Neural progenitor cell (in vitro differentiated cells): ENCODE measurements around the gene EMP2. TPM values are rescaled to one million over a fixed set of nuclear protein-coding genes. Genes with fewer than 3 reads are reported as not detected.
A peak's percentile ranks its signal among the peaks of the same experiment; 100 is the strongest.

ENCODE experiments used
- DNase-seq: peaks from one replicate; pipeline ENCODE4 v3.0.0-alpha.2; 2016; ENCODE audit warnings: low spot score
- H2AFZ ChIP-seq: fragments of 200-600 bp; sonication (generic); replicated peaks from 2 replicates; pipeline ENCODE4 v1.6.1; 2016; ENCODE audit warnings: antibody characterized with exemption
- H3F3A ChIP-seq: fragments of 200-600 bp; sonication (generic); 2 replicates; pipeline ENCODE4 v1.6.1; 2016; ENCODE audit warnings: antibody characterized with exemption, low read depth
- H3K27ac ChIP-seq: fragments of 200-600 bp; sonication (generic); 2 replicates; pipeline ENCODE4 v1.5.1; 2016; ENCODE audit warnings: mild to moderate bottlenecking
- H3K27me3 ChIP-seq: fragments of 200-600 bp; sonication (generic); 2 replicates; pipeline ENCODE4 v1.6.1; 2016; ENCODE audit warnings: mild to moderate bottlenecking, moderate library complexity
- H3K36me3 ChIP-seq: fragments of 200-600 bp; sonication (generic); 2 replicates; pipeline ENCODE4 v1.5.1; 2016
- H3K4me1 ChIP-seq: fragments of 200-600 bp; sonication (generic); 2 replicates; pipeline ENCODE4 v1.6.1; 2016; ENCODE audit warnings: mixed run types
- H3K4me2 ChIP-seq: fragments of 200-600 bp; sonication (generic); 2 replicates; pipeline ENCODE4 v1.6.1; 2016
- H3K4me3 ChIP-seq: fragments of 200-600 bp; sonication (generic); 2 replicates; pipeline ENCODE4 v1.5.1; 2016
- H3K79me2 ChIP-seq: fragments of 200-600 bp; sonication (generic); 2 replicates; pipeline ENCODE4 v1.6.1; 2016; ENCODE audit warnings: low read depth
- H3K9ac ChIP-seq: fragments of 200-600 bp; sonication (generic); 2 replicates; pipeline ENCODE4 v1.6.1; 2016
- H3K9me3 ChIP-seq: fragments of 200-600 bp; sonication (generic); 2 replicates; pipeline ENCODE4 v1.5.1; 2016; ENCODE audit warnings: low read depth
- H4K20me1 ChIP-seq: fragments of 200-600 bp; sonication (generic); 2 replicates; pipeline ENCODE4 v1.6.1; 2016; ENCODE audit warnings: low read depth
- H3K27ac Mint-ChIP-seq: 3 replicates; pipeline ENCODE4 v1.8.0; 2021; ENCODE audit warnings: mixed read lengths
- H3K27me3 Mint-ChIP-seq: 2 replicates; pipeline ENCODE4 v1.8.0; 2022; ENCODE audit warnings: low read depth, mild to moderate bottlenecking, inconsistent platforms, moderate library complexity, mixed read lengths; ENCODE audit not compliant: insufficient read depth
- H3K36me3 Mint-ChIP-seq: 3 replicates; pipeline ENCODE4 v1.8.0; 2021; ENCODE audit warnings: mixed read lengths
- H3K4me1 Mint-ChIP-seq: 3 replicates; pipeline ENCODE4 v1.8.0; 2021; ENCODE audit warnings: mixed read lengths
- H3K4me3 Mint-ChIP-seq: 3 replicates; pipeline ENCODE4 v1.8.0; 2021; ENCODE audit warnings: mild to moderate bottlenecking, moderate library complexity, mixed read lengths
- H3K9me3 Mint-ChIP-seq: 3 replicates; pipeline ENCODE4 v1.8.0; 2020; ENCODE audit warnings: mixed read lengths
- CTCF ChIP-seq: fragments of 200-600 bp; sonication (generic); IDR thresholded peaks from 2 replicates; pipeline ENCODE4 v1.5.1; 2017; ENCODE audit warnings: antibody characterized with exemption, mild to moderate bottlenecking
- EZH2 ChIP-seq: fragments of 200-600 bp; sonication (generic); IDR thresholded peaks from 2 replicates; pipeline ENCODE4 v1.6.1; 2017; ENCODE audit warnings: antibody characterized with exemption, mild to moderate bottlenecking, moderate library complexity
- EZH2phosphoT487 ChIP-seq: fragments of 200-600 bp; sonication (generic); IDR thresholded peaks from 2 replicates; pipeline ENCODE4 v1.6.1; 2017; ENCODE audit warnings: antibody characterized with exemption
- total RNA-seq: library from RNA; depleted of rRNA; stranded (reverse); fragments of >200 nt; gene quantifications from 2 replicates; pipeline ENCODE4 v1.2.3, GENCODE V29; 2015; ENCODE audit warnings: low replicate concordance

EMP2 gene
- total RNA-seq, 1 donor from 2014 or later = 15.8 TPM

- Mint-ChIP-seq H3K27ac (no peak overlapping the region), H3K4me3 (no peak overlapping the region), H3K4me1 (peaks cover 3% of the 10 kb centered on the region), H3K27me3 (no peaks in the 10 kb centered on the region), H3K36me3 (peaks cover 7% of the 10 kb centered on the region), H3K9me3 (peaks cover 16% of the 10 kb centered on the region)
- no peak overlapping the region for H2AFZ ChIP-seq
- no peaks in the 10 kb centered on the region for H3K79me2 ChIP-seq
- no peak for TF ChIP-seq EZH2phosphoT487
- H3K4me3 ChIP-seq = no peak overlapping the region
- no peak overlapping the region for H3K4me2 ChIP-seq
- no peaks in the 10 kb centered on the region for H3K36me3 ChIP-seq
- peaks cover 6% of the 10 kb centered on the region for H3K4me1 ChIP-seq
- H3K9me3 ChIP-seq = no peaks in the 10 kb centered on the region
- no peaks in the 10 kb centered on the region for H3F3A ChIP-seq
- H3K27ac ChIP-seq = no peak overlapping the region
- no peaks in the 10 kb centered on the region for H3K27me3 ChIP-seq
- H3K9ac ChIP-seq = no peak overlapping the region
- peak; percentile 35 for DNase-seq
- no peaks in the 10 kb centered on the region for H4K20me1 ChIP-seq
Observed at GRCh38 chr16:10552998-10553491, 27.4 kb downstream of the EMP2 start.

- Histone ChIP-seq H3F3A (no peaks in the 10 kb centered on the region), H3K4me3 (no peak overlapping the region), H3K9ac (no peak overlapping the region), H3K9me3 (no peaks in the 10 kb centered on the region), H3K27ac (no peak overlapping the region), H3K36me3 (no peaks in the 10 kb centered on the region), H3K4me2 (no peak overlapping the region), H4K20me1 (no peaks in the 10 kb centered on the region), H3K27me3 (no peaks in the 10 kb centered on the region), H2AFZ (no peak overlapping the region), H3K4me1 (peaks cover 6% of the 10 kb centered on the region), H3K79me2 (no peaks in the 10 kb centered on the region)
- Mint-ChIP-seq H3K36me3 (peaks cover 12% of the 10 kb centered on the region), H3K27me3 (no peaks in the 10 kb centered on the region), H3K4me3 (no peak overlapping the region), H3K27ac (no peak overlapping the region), H3K4me1 (peaks cover 3% of the 10 kb centered on the region), H3K9me3 (peaks cover 18% of the 10 kb centered on the region)
- TF ChIP-seq EZH2phosphoT487 (no peak), EZH2 (no peak), CTCF (no peak)
- DNase-seq = no peak
Observed at GRCh38 chr16:10552281-10552680, 28.1 kb downstream of the EMP2 start.

GRCh38 chr16:10551881-10552280, 28.5 kb downstream of the EMP2 start:
- Mint-ChIP-seq H3K27me3 (no peaks in the 10 kb centered on the region), H3K4me1 (peaks cover 3% of the 10 kb centered on the region), H3K9me3 (peaks cover 18% of the 10 kb centered on the region), H3K27ac (peak overlapping the region; percentile 18), H3K36me3 (peaks cover 14% of the 10 kb centered on the region), H3K4me3 (no peak overlapping the region)
- H3K36me3 ChIP-seq = no peaks in the 10 kb centered on the region
- H4K20me1 ChIP-seq = no peaks in the 10 kb centered on the region
- no peaks in the 10 kb centered on the region for H3F3A ChIP-seq
- no peak overlapping the region for H3K4me2 ChIP-seq
- H2AFZ ChIP-seq = no peak overlapping the region
- no peaks in the 10 kb centered on the region for H3K79me2 ChIP-seq
- no peak overlapping the region for H3K9ac ChIP-seq
- peaks cover 6% of the 10 kb centered on the region for H3K4me1 ChIP-seq
- no peak for TF ChIP-seq EZH2phosphoT487
- TF ChIP-seq EZH2 = no peak
- TF ChIP-seq CTCF = no peak
- no peak overlapping the region for H3K27ac ChIP-seq
- no peaks in the 10 kb centered on the region for H3K9me3 ChIP-seq
- H3K4me3 ChIP-seq = no peak overlapping the region
- no peaks in the 10 kb centered on the region for H3K27me3 ChIP-seq
- no peak for DNase-seq

GRCh38 chr16:10548404-10548803, 32.0 kb downstream of the EMP2 start:
- H3K4me3 Mint-ChIP-seq = no peak overlapping the region
- DNase-seq = no peak
- Histone ChIP-seq H3K4me3 (no peak overlapping the region), H3K9ac (no peak overlapping the region), H3K36me3 (no peaks in the 10 kb centered on the region), H3K27ac (no peak overlapping the region), H2AFZ (no peak overlapping the region), H3K79me2 (no peaks in the 10 kb centered on the region), H3K4me1 (no peaks in the 10 kb centered on the region), H3K9me3 (no peaks in the 10 kb centered on the region), H3F3A (no peaks in the 10 kb centered on the region), H3K27me3 (no peaks in the 10 kb centered on the region), H4K20me1 (no peaks in the 10 kb centered on the region), H3K4me2 (no peak overlapping the region)
- peaks cover 2% of the 10 kb centered on the region for H3K27me3 Mint-ChIP-seq
- H3K4me1 Mint-ChIP-seq = no peaks in the 10 kb centered on the region
- H3K9me3 Mint-ChIP-seq = peaks cover 16% of the 10 kb centered on the region
- H3K27ac Mint-ChIP-seq = no peak overlapping the region
- TF ChIP-seq EZH2phosphoT487 (no peak), EZH2 (no peak), CTCF (no peak)
- peaks cover 22% of the 10 kb centered on the region for H3K36me3 Mint-ChIP-seq
